Measurements from ENCODE around the gene C2orf68. TPM values are rescaled to one million over a fixed set of nuclear protein-coding genes. Genes with fewer than 3 reads are reported as not detected.
"Not testable (repeated sequence)": the region's sequence is repeated elsewhere in the genome, so short reads cannot be mapped to it uniquely, and the experiment has no call there.

C2orf68 gene
- total RNA-seq, 1 experiment from 2014 or later = 34.3 TPM

DNA sequence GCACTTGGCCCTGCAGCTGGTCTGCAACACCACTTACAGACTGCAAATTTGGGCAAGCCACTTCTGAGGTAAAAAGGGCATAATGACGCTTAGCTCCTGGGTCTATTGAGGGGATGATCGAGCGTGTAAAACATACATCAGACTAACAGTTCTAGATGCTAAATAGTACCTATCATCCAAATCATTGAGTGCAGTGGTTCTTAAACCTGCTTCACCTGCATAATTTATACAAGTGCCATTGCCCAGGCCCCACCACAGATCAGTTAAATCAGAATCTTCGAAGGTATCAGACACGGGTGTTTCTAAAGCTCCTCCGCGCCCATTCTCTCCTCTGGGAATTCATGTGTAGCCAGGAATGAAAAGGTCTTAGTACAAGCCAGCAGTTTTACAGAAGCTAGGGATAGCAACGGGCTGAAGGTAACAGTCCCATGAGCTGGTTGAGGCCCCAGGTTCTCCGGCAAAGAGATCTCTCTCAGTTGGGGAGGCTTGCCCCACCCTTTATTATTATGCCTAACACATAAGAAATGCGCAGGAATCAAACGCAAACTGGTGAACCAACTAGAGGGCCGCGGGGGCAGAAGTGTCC is 17.1 kb downstream of the C2orf68 start:
- Mint-ChIP-seq H3K27me3 (ENCODE audit: insufficient read depth, unreplicated experiment) (no peaks in the 10 kb centered on the region), H3K27ac (ENCODE audit: low read depth, unreplicated experiment) (peak overlapping the region; percentile 98), H3K4me3 (ENCODE audit: unreplicated experiment) (peak overlapping the region; percentile 98), H3K36me3 (ENCODE audit: insufficient read depth, unreplicated experiment) (peaks cover 15% of the 10 kb centered on the region), H3K4me1 (ENCODE audit: insufficient read depth, unreplicated experiment) (peaks cover 19% of the 10 kb centered on the region), H3K9me3 (ENCODE audit: unreplicated experiment) (no peaks in the 10 kb centered on the region)
- POLR2A ChIA-PET = interaction anchor here (0.6 to 5.2 kb wide), 35 partner anchors 10 to 831 kb away, joined by 3 to 113 read pairs (median 4); partner anchors contain the start of genes C2orf68, ELMOD3, GGCX and RETSAT
- no peak for DNase-seq (ENCODE audit: unreplicated experiment)
- intact Hi-C loops (cut with micrococcal nuclease) = no loop called here
- CTCF ChIA-PET = interaction anchor here (0.6 to 2.4 kb wide), 7 partner anchors 9 to 529 kb away, joined by 3 to 10 read pairs (median 3); no protein-coding TSS in a partner anchor
- TF ChIP-seq, protein P1, sequence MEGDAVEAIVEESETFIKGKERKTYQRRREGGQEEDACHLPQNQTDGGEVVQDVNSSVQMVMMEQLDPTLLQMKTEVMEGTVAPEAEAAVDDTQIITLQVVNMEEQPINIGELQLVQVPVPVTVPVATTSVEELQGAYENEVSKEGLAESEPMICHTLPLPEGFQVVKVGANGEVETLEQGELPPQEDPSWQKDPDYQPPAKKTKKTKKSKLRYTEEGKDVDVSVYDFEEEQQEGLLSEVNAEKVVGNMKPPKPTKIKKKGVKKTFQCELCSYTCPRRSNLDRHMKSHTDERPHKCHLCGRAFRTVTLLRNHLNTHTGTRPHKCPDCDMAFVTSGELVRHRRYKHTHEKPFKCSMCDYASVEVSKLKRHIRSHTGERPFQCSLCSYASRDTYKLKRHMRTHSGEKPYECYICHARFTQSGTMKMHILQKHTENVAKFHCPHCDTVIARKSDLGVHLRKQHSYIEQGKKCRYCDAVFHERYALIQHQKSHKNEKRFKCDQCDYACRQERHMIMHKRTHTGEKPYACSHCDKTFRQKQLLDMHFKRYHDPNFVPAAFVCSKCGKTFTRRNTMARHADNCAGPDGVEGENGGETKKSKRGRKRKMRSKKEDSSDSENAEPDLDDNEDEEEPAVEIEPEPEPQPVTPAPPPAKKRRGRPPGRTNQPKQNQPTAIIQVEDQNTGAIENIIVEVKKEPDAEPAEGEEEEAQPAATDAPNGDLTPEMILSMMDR (IDR thresholded peaks at IDR 0.05; ENCODE audit: unreplicated experiment) = no peak
- BruUV-seq (replicated peaks) = TSS peak; percentile 84

DNA sequence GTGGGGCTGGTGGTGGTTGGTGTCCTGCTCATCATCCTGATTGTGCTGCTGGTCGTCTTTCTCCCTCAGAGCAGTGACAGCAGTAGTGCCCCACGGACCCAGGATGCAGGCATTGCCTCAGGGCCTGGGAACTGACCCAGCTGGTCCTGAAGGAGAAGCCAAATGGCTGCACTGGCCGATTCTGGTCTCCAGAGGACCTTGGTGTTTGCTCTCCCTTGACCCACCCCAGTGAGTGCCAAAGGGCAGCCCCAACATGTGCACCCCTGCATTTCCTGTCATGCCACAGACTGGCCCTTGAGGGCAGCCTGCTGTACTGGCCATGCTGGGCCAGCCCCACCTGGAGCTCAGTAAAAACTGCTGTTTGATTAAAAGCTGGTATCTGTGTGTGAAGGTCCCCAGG is 18.8 kb downstream of the C2orf68 start:
- Mint-ChIP-seq H3K27me3 (ENCODE audit: insufficient read depth, unreplicated experiment) (no peaks in the 10 kb centered on the region), H3K4me1 (ENCODE audit: insufficient read depth, unreplicated experiment) (peaks cover 19% of the 10 kb centered on the region), H3K4me3 (ENCODE audit: unreplicated experiment) (no peak overlapping the region)

DNA sequence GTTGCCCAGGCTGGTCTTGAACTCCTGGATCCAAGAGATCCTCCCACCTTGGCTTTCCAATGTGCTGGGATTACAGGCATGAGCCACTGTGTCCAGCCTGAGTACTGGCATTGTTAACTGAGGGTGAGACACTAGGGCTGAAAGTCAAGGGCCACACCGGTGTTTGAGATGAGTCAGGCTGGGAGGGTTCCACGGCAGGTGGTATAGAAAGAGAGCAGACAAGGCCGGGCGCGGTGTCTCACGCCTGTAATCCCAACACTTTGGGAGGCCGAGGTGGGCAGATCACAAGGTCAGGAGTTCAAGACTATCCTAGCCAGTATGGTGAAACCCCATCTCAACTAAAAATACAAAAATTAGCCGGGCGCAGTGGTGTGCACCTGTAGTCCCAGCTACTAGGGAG is 19.6 kb downstream of the C2orf68 start:
- intact Hi-C loops (cut with micrococcal nuclease); H3K4me3 Mint-ChIP-seq (ENCODE audit: unreplicated experiment); DNase-seq (ENCODE audit: unreplicated experiment); H3K27me3 Mint-ChIP-seq (ENCODE audit: insufficient read depth, unreplicated experiment); H3K9me3 Mint-ChIP-seq (ENCODE audit: unreplicated experiment); BruUV-seq (replicated peaks); H3K27ac Mint-ChIP-seq (ENCODE audit: low read depth, unreplicated experiment); H3K36me3 Mint-ChIP-seq (ENCODE audit: insufficient read depth, unreplicated experiment): not testable (repeated sequence)
- CTCF ChIA-PET = interaction anchor here (0.6 to 2.6 kb wide), 3 partner anchors 15 to 52 kb away, joined by 3 to 9 read pairs (median 4); partner anchors contain the start of gene VAMP8
- H3K4me1 Mint-ChIP-seq (ENCODE audit: insufficient read depth, unreplicated experiment) = peaks cover 19% of the 10 kb centered on the region
- POLR2A ChIA-PET = interaction anchor here (0.7 to 5.0 kb wide), 3 partner anchors 12 to 23 kb away, joined by 4 to 61 read pairs (median 6); partner anchors contain the start of gene TMEM150A

More for the DNA sequence above, 18.8 kb downstream of the C2orf68 start:
- intact Hi-C loops (cut with micrococcal nuclease) = no loop called here
- Mint-ChIP-seq H3K27ac (ENCODE audit: low read depth, unreplicated experiment) (no peak overlapping the region), H3K36me3 (ENCODE audit: insufficient read depth, unreplicated experiment) (peaks cover 11% of the 10 kb centered on the region), H3K9me3 (ENCODE audit: unreplicated experiment) (no peaks in the 10 kb centered on the region)
- ChIA-PET CTCF (interaction anchor here (0.6 to 1.4 kb wide), 4 partner anchors 12 to 44 kb away, joined by 3 to 5 read pairs (median 3); partner anchors contain the start of gene VAMP8), POLR2A (interaction anchor here (0.7 to 5.2 kb wide), 4 partner anchors 8 to 24 kb away, joined by 4 to 113 read pairs (median 58); partner anchors contain the start of genes TMEM150A, VAMP5 and VAMP8)
- no TSS peak for BruUV-seq (replicated peaks)
- TF ChIP-seq, protein P1 (IDR thresholded peaks at IDR 0.05; ENCODE audit: unreplicated experiment) = no peak
- no peak for DNase-seq (ENCODE audit: unreplicated experiment)

DNA sequence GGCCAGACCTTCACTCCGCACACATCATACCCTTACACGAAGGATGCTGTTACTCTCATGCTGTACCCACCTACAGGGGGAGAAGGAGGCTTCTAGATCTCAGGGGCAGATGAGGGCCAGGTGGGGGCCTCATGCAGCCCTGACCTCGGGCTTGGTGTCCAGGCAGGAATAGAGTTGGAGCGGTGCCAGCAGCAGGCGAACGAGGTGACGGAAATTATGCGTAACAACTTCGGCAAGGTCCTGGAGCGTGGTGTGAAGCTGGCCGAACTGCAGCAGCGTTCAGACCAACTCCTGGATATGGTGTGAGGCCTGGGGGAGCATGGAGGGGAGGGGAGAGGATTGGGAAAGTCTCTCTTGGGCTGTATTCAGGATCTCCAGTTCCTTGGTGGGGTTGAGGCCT is 20.3 kb downstream of the C2orf68 start:
- H3K36me3 Mint-ChIP-seq (ENCODE audit: insufficient read depth, unreplicated experiment) = peaks cover 8% of the 10 kb centered on the region
- DNase-seq (ENCODE audit: unreplicated experiment) = no peak
- intact Hi-C loops (cut with micrococcal nuclease) = no loop called here
- H3K4me1 Mint-ChIP-seq (ENCODE audit: insufficient read depth, unreplicated experiment) = peaks cover 12% of the 10 kb centered on the region
- H3K4me3 Mint-ChIP-seq (ENCODE audit: unreplicated experiment) = no peak overlapping the region
- ChIA-PET CTCF (interaction anchor here (0.6 to 2.6 kb wide), 2 partner anchors 46 to 51 kb away, joined by 4 to 9 read pairs; no protein-coding TSS in a partner anchor), POLR2A (interaction anchor here (0.6 to 2.5 kb wide), 3 partner anchors 10 to 22 kb away, joined by 5 to 6 read pairs (median 6); no protein-coding TSS in a partner anchor)
- no peaks in the 10 kb centered on the region for H3K27me3 Mint-ChIP-seq (ENCODE audit: insufficient read depth, unreplicated experiment)
- BruUV-seq (replicated peaks) = no TSS peak
- no peaks in the 10 kb centered on the region for H3K9me3 Mint-ChIP-seq (ENCODE audit: unreplicated experiment)
- TF ChIP-seq, protein P1 (IDR thresholded peaks at IDR 0.05; ENCODE audit: unreplicated experiment) = no peak
- no peak overlapping the region for H3K27ac Mint-ChIP-seq (ENCODE audit: low read depth, unreplicated experiment)
